ENCODE measurements around the gene STRA6.

DNA sequence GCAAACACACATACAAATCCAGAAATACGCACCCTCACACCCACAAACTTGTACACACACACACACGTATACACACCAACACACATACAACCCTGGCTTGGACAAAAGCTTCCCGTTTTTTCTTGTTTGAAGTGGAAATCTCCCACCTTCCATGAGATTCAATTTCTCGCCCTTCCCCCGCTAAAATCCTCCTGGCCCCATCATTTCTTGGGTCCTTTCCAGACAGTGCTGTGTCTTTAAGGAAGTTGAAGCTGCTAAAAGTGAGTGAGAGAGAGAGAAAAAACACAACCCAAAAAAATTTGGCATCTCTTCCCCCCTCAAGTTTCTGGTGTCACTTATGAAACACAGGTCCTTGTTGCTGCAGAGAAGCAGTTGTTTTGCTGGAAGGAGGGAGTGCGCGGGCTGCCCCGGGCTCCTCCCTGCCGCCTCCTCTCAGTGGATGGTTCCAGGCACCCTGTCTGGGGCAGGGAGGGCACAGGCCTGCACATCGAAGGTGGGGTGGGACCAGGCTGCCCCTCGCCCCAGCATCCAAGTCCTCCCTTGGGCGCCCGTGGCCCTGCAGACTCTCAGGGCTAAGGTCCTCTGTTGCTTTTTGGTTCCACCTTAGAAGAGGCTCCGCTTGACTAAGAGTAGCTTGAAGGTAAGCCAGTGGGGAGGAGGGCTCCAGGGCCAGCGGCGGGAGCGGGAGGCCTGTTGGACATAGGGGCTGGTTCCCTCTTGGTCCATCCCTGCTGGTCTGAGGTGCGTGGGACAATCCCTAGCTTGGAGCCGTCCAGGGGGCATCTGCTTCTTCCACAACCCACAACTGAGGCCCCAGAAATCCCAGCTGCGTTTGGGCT, 29.0 kb downstream of the STRA6 start, which contains the start of gene ISLR:
- TF ChIP-seq, protein P1, sequence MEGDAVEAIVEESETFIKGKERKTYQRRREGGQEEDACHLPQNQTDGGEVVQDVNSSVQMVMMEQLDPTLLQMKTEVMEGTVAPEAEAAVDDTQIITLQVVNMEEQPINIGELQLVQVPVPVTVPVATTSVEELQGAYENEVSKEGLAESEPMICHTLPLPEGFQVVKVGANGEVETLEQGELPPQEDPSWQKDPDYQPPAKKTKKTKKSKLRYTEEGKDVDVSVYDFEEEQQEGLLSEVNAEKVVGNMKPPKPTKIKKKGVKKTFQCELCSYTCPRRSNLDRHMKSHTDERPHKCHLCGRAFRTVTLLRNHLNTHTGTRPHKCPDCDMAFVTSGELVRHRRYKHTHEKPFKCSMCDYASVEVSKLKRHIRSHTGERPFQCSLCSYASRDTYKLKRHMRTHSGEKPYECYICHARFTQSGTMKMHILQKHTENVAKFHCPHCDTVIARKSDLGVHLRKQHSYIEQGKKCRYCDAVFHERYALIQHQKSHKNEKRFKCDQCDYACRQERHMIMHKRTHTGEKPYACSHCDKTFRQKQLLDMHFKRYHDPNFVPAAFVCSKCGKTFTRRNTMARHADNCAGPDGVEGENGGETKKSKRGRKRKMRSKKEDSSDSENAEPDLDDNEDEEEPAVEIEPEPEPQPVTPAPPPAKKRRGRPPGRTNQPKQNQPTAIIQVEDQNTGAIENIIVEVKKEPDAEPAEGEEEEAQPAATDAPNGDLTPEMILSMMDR (IDR thresholded peaks at IDR 0.05), result no peak
- TF ChIP-seq POLR2A (IDR thresholded peaks at IDR 0.05) (no peak), POLR2AphosphoS5 (IDR thresholded peaks at IDR 0.05) (peak in 2 of 3 donors; percentile 12)

Measured in breast epithelium (tissue), 3 donors.